HG03280 (cell line): Measurements from ENCODE around the gene MAPKBP1.

ENCODE experiments used
- ATAC-seq: cut with Tn5 transposase; IDR thresholded peaks from one replicate; pipeline ENCODE4 v1.9.1; 2021; ENCODE audit warnings: mild to moderate bottlenecking, moderate library complexity; ENCODE audit not compliant: unreplicated experiment

MAPKBP1 gene

GRCh38 chr15:41866263-41866703, 92.0 kb downstream of the MAPKBP1 start:
- ATAC-seq = no peak

- no peak for ATAC-seq
Measured at GRCh38 chr15:41866872-41867579, 92.7 kb downstream of the MAPKBP1 start.

GRCh38 chr15:41868321-41868720, 94.0 kb downstream of the MAPKBP1 start:
- no peak for ATAC-seq

DNA sequence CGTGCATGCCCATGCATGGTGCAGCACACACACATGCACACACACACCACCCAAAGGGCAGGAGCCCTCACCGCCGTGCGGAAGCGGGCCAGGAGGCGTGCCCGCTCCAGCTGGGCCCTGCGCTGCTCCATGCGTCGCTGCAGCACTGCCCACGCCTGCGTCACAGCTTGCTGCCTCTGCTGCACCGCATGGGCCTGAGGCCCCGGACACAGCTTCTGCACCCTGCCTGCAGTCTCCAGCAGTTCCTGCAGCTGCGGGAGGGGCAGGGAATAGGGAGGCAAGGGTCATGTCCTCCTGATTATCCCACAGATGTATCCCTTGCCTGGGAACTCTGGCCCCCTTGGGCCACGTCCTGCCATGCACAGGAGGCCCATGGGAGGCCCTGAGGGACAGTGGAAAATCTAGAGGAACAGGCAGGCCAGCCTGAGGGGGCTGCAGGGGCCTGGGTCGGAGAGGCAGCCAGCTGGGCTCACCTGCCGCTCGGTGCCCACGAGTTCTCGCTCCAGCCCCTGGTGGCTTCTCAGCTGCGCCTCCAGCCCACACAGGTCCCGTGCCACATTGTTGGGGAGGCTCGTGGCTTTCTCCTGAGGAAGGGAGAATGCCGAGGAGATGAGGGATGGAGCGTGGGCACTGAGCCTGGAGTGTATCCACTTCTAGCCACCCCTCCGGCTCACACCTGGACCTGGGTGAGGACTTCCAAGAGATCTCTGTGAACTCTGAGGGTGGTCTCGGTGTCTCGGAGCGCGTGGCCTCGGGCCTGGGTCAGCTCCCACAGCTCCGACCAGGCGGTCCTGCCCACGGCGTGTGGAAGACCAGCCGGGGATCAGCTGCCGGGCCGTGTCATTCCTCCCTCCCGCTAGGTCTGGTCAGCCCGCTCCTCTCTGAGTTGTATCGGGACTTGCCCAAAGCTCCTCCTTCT, 95.7 kb downstream of the MAPKBP1 start:
- no peak for ATAC-seq

DNA sequence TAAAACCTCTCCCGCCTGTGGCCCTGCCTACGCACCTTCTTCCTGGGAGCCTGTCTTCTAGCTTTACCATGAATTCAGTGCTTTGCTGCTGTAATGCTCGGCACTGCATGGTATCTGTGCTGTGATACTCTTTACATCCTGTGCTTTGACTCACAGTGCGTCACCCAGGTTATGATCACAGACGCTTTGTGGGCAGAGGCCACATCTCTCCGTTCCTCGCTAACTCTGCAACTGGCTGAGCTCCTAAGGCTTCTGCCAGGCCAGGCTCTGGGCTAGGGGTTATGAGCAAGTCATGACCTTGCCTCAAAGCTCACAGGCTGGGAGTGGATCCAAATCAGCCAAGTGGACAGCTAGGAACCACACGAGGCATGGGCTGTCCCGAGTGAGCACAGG, 96.4 kb downstream of the MAPKBP1 start:
- no peak for ATAC-seq

- ATAC-seq = no peak
Measured at GRCh38 chr15:41871175-41871905, 97.1 kb downstream of the MAPKBP1 start.

DNA sequence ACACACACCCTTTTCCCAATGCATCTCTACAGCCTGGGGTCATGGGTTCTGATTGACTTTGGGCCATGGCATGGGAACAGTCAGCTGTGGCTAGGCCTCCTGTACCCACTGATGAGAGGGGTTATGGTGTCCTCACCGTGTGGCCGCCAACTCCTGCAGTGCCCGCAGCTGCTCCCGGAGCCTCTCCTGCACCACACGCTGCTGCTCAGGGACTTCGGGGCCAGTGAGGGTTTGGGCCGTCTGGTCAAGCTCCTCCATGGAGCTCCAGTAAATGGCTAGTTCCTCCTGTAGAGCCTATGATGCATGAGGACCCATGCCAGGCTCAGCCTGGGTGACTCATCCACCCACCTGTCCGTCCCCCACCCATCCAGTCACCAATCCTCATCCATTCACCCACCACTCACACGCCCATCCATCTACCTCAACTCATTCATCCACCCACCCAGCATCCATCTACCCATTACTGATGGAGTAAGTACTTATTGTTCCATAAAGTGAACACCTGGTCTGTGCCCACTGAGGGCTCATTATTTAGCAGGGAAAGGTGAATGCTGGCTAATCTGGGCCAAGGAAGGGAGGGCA, 98.0 kb downstream of the MAPKBP1 start:
- no peak for ATAC-seq

GRCh38 chr15:41873711-41874110, 99.4 kb downstream of the MAPKBP1 start:
- ATAC-seq = no peak

DNA sequence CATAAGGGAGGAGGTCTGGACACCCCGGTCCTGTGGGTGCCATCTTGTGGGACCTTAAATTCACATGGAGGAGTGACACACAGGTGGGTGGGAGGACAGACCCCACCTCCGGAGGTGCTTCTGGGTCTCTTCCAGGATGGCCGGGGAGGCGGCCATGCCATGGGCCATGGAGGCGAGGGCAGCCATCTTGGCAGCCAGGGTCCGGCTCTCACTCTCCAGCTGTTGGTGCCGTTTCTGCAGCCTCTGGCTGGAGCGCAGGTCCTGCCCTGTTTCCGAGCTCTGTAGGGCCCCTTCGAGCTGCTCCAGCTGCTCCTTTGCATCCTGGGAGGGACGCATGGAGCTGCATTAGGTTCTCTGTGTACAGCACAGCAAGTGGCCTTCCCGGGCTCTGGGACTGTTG, 100.5 kb downstream of the MAPKBP1 start:
- no peak for ATAC-seq

- ATAC-seq = no peak
Measured at GRCh38 chr15:41876007-41876406, 101.7 kb downstream of the MAPKBP1 start.

DNA sequence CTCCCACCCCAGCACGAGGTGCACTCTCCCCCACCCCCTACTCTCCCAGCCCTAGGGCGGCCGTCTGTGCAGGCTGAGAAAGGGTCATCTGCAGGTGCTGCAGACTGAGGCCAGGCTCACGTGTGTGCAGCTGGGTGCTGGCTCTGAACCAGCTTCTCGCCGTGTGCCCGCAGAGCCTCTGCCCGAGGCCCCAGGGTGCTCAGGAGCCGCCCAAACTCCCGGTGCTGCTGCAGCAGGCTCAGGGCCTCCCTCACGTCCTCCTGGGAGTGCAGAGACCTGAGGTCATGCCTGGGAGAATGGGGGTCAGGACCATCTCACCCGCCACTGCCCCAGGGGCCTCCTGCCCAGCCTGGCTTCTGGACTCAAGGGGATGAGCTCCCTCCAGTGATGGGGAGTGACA, 102.4 kb downstream of the MAPKBP1 start:
- no peak for ATAC-seq
